ENCODE results near the gene ACACB. TPM values are rescaled to one million over a fixed set of nuclear protein-coding genes. Genes with fewer than 3 reads are reported as not detected.

ACACB gene
- total and polyA plus RNA-seq, 2 donors (not counting 3 experiments of a cell fraction or from before 2014, with no cell fraction given): 1.3 to 5.7 TPM

- POLR2A ChIA-PET: no interaction called here
- H3K36me3 ChIP-seq (ENCODE audit: control insufficient read depth in 2 of 2, extremely low read depth in 1 of 2, insufficient read depth in 2 of 2, low read length in 2 of 2): no peaks in the 10 kb centered on the region
- H3K4me3 ChIP-seq (replicated peaks in 1 of 3; ENCODE audit: insufficient read depth in 1 of 3, low read depth in 1 of 3, low read length in 3 of 3): no peak overlapping the region
- dilution Hi-C loops (cut with MboI; ENCODE audit: extremely low pct_ligation_motif_present, low sequenced_read_pairs): no loop called here
- CTCF ChIA-PET: no interaction called here
- DNase-seq (ENCODE audit: low read depth, low spot score) (no peak), FAIRE-seq (no peak)
- TF ChIP-seq FOS (IDR thresholded peaks at IDR 0.05; ENCODE audit: borderline replicate concordance, insufficient read depth, low read length): no peak
- TF ChIP-seq MYC (IDR thresholded peaks at IDR 0.05; ENCODE audit: low read depth, low read length): no peak
- no peak for TF ChIP-seq MAX (IDR thresholded peaks at IDR 0.05; ENCODE audit: insufficient read depth, insufficient read length)
- TF ChIP-seq POLR2A (IDR thresholded peaks at IDR 0.05; ENCODE audit: low read depth, low read length): no peak
- TF ChIP-seq POLR2AphosphoS5 (IDR thresholded peaks at IDR 0.05; ENCODE audit: insufficient read depth, low read depth, low read length): no peak
- TF ChIP-seq GATA2 (IDR thresholded peaks at IDR 0.05; ENCODE audit: insufficient read depth, insufficient read length, low read depth, low read length): no peak
- TF ChIP-seq CTCF (IDR thresholded peaks at IDR 0.05; ENCODE audit: extremely low read depth in 1 of 2, insufficient read depth in 1 of 2, low read depth in 1 of 2, low read length in 2 of 2): no peak
- no peak for TF ChIP-seq EZH2 (IDR thresholded peaks at IDR 0.05; ENCODE audit: borderline replicate concordance, low read depth, low read length, severe bottlenecking)
- TF ChIP-seq JUN (IDR thresholded peaks at IDR 0.05; ENCODE audit: borderline replicate concordance, insufficient read depth, insufficient read length, low read depth): no peak
- no peaks in the 10 kb centered on the region for H3K4me1 ChIP-seq (ENCODE audit: control insufficient read depth, extremely low read depth, insufficient read depth, low read length)
- no peaks in the 10 kb centered on the region for H3K79me2 ChIP-seq (ENCODE audit: control insufficient read depth, insufficient read depth, low read length)
- H3K27ac ChIP-seq (ENCODE audit: insufficient read depth, low read depth, low read length): no peak overlapping the region
- H3K27me3 ChIP-seq (ENCODE audit: control insufficient read depth in 2 of 2, insufficient read depth in 2 of 2, low read length in 2 of 2): no peaks in the 10 kb centered on the region
- H3K9me3 ChIP-seq (replicated peaks; ENCODE audit: control insufficient read depth, insufficient read depth, low read length): no peaks in the 10 kb centered on the region
- H3K9me1 ChIP-seq (replicated peaks; ENCODE audit: control insufficient read depth, extremely low read depth, insufficient read depth, low read length): no peaks in the 10 kb centered on the region
- intact Hi-C loops (cut with micrococcal nuclease): no loop called here
- H4K20me1 ChIP-seq (replicated peaks; ENCODE audit: control insufficient read depth, extremely low read depth, insufficient read depth, low read length): no peaks in the 10 kb centered on the region
- H3K4me2 ChIP-seq (ENCODE audit: insufficient read depth, low read length): no peak overlapping the region
- H2AFZ ChIP-seq (ENCODE audit: low read depth, low read length): no peak overlapping the region
- no peak overlapping the region for H3K9ac ChIP-seq (replicated peaks; ENCODE audit: extremely low read depth, insufficient read depth, low read length)
- BruUV-seq (replicated peaks): no TSS peak
Observed at GRCh38 chr12:109228664-109229063, 112.3 kb downstream of the ACACB start.

Data from endothelial cell of umbilical vein (primary cell).